ENCODE data around the gene LRMDA. TPM values are rescaled to one million over a fixed set of nuclear protein-coding genes. Genes with fewer than 3 reads are reported as not detected.
A peak's percentile ranks its signal among the peaks of the same experiment; 100 is the strongest.

LRMDA gene
- total RNA-seq, 1 donor from 2014 or later = 5.2 TPM

DNA sequence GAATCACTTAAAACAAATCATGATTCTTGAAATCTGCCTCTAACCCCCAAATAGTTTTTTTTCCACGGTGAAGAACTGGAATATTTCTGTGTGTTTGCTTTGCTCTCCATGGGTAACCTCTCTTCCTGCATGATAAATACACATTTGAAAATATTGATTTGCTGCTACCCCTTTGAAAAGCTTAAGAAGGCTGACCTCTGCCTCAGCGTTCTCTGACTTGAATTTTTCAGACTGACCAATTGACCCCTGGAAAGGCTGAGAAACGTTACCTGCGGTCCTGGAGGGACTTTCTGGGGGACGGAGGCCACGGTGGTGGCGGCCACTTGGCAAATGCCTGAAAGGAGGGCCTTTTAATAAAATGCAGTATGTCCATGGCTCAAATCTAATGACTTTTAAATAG lies 520.2 kb downstream of the LRMDA start:
- Histone ChIP-seq H3K27me3 (no peaks in the 10 kb centered on the region), H3K4me1 (no peaks in the 10 kb centered on the region), H3K4me3 (no peak overlapping the region), H3K9me3 (ENCODE audit: low read depth) (no peaks in the 10 kb centered on the region), H3F3A (ENCODE audit: low read depth) (no peaks in the 10 kb centered on the region), H3K27ac (no peak overlapping the region), H4K20me1 (ENCODE audit: low read depth) (no peaks in the 10 kb centered on the region), H2AFZ (replicated peaks) (no peak overlapping the region), H3K4me2 (no peak overlapping the region), H3K9ac (no peak overlapping the region), H3K36me3 (no peaks in the 10 kb centered on the region), H3K79me2 (ENCODE audit: low read depth) (no peaks in the 10 kb centered on the region)
- Mint-ChIP-seq H3K9me3 (peaks cover 2% of the 10 kb centered on the region), H3K27me3 (ENCODE audit: insufficient read depth, low read depth) (peaks cover 3% of the 10 kb centered on the region), H3K36me3 (no peaks in the 10 kb centered on the region), H3K27ac (no peak overlapping the region), H3K4me3 (no peak overlapping the region), H3K4me1 (peaks cover 9% of the 10 kb centered on the region)
- no peak for TF ChIP-seq EZH2phosphoT487 (IDR thresholded peaks at IDR 0.05)
- no peak for DNase-seq (ENCODE audit: low spot score)

- Mint-ChIP-seq H3K36me3 (no peaks in the 10 kb centered on the region), H3K4me1 (peaks cover 9% of the 10 kb centered on the region), H3K27me3 (ENCODE audit: insufficient read depth, low read depth) (peaks cover 3% of the 10 kb centered on the region), H3K9me3 (peaks cover 1% of the 10 kb centered on the region), H3K4me3 (no peak overlapping the region), H3K27ac (no peak overlapping the region)
- Histone ChIP-seq H3K4me3 (no peak overlapping the region), H3K79me2 (ENCODE audit: low read depth) (no peaks in the 10 kb centered on the region), H3F3A (ENCODE audit: low read depth) (no peaks in the 10 kb centered on the region), H2AFZ (replicated peaks) (no peak overlapping the region), H3K36me3 (no peaks in the 10 kb centered on the region), H3K27ac (no peak overlapping the region), H4K20me1 (ENCODE audit: low read depth) (no peaks in the 10 kb centered on the region), H3K4me2 (no peak overlapping the region), H3K9ac (no peak overlapping the region), H3K4me1 (no peaks in the 10 kb centered on the region), H3K9me3 (ENCODE audit: low read depth) (no peaks in the 10 kb centered on the region), H3K27me3 (no peaks in the 10 kb centered on the region)
- no peak for DNase-seq (ENCODE audit: low spot score)
- TF ChIP-seq CTCF (IDR thresholded peaks at IDR 0.05) (no peak), EZH2 (IDR thresholded peaks at IDR 0.05) (no peak), EZH2phosphoT487 (IDR thresholded peaks at IDR 0.05) (no peak)
Observed at GRCh38 chr10:75952093-75952492, 520.7 kb downstream of the LRMDA start.

GRCh38 chr10:75954486-75954885 lies 523.1 kb downstream of the LRMDA start:
- Histone ChIP-seq H3K4me2 (no peak overlapping the region), H3K27ac (no peak overlapping the region), H3K9ac (no peak overlapping the region), H3K36me3 (no peaks in the 10 kb centered on the region), H2AFZ (replicated peaks) (no peak overlapping the region), H3K27me3 (no peaks in the 10 kb centered on the region), H4K20me1 (ENCODE audit: low read depth) (no peaks in the 10 kb centered on the region), H3K4me1 (no peaks in the 10 kb centered on the region), H3F3A (ENCODE audit: low read depth) (no peaks in the 10 kb centered on the region), H3K79me2 (ENCODE audit: low read depth) (no peaks in the 10 kb centered on the region), H3K4me3 (no peak overlapping the region), H3K9me3 (ENCODE audit: low read depth) (no peaks in the 10 kb centered on the region)
- Mint-ChIP-seq H3K9me3 (no peaks in the 10 kb centered on the region), H3K4me3 (no peak overlapping the region), H3K36me3 (no peaks in the 10 kb centered on the region), H3K27ac (no peak overlapping the region), H3K4me1 (peaks cover 9% of the 10 kb centered on the region), H3K27me3 (ENCODE audit: insufficient read depth, low read depth) (peaks cover 6% of the 10 kb centered on the region)
- DNase-seq (ENCODE audit: low spot score) = no peak
- TF ChIP-seq EZH2phosphoT487 (IDR thresholded peaks at IDR 0.05) (no peak), CTCF (IDR thresholded peaks at IDR 0.05) (no peak), EZH2 (IDR thresholded peaks at IDR 0.05) (no peak)

DNA sequence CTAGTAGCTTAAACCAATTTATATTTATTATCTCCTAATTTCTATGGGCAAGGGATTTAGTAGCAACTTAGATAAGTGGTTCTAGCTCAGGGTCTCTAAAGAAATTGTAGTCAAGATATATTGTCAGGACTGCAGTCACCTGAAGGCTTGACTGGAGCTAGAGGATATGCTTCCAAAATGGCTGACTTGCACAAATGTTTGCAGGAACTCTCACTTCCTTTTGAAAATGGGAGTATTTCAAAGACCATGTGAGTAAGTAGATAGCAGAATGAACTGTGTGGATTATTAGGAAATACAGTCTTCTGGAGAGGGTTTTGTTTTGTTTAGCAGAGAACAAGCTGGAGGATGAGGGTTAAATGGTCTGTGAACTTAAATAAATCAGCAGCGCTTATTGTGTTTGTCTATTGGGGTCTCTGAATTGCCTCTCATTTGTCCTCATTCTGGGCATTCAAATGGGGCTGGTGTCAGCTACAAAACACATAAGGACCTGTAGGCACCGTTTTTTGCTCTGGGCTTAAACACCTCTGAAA lies 524.6 kb downstream of the LRMDA start:
- Mint-ChIP-seq H3K4me3 (no peak overlapping the region), H3K27me3 (ENCODE audit: insufficient read depth, low read depth) (peaks cover 6% of the 10 kb centered on the region), H3K27ac (no peak overlapping the region), H3K9me3 (no peaks in the 10 kb centered on the region), H3K36me3 (no peaks in the 10 kb centered on the region), H3K4me1 (peaks cover 9% of the 10 kb centered on the region)
- Histone ChIP-seq H3K9me3 (ENCODE audit: low read depth) (no peaks in the 10 kb centered on the region), H3K36me3 (no peaks in the 10 kb centered on the region), H3K4me2 (no peak overlapping the region), H3K79me2 (ENCODE audit: low read depth) (no peaks in the 10 kb centered on the region), H2AFZ (replicated peaks) (peak overlapping the region; percentile 77), H3K27me3 (no peaks in the 10 kb centered on the region), H4K20me1 (ENCODE audit: low read depth) (no peaks in the 10 kb centered on the region), H3K4me1 (no peaks in the 10 kb centered on the region), H3K27ac (no peak overlapping the region), H3K9ac (no peak overlapping the region), H3F3A (ENCODE audit: low read depth) (no peaks in the 10 kb centered on the region), H3K4me3 (no peak overlapping the region)
- TF ChIP-seq EZH2phosphoT487 (IDR thresholded peaks at IDR 0.05) (no peak), CTCF (IDR thresholded peaks at IDR 0.05) (no peak)
- DNase-seq (ENCODE audit: low spot score) = no peak

Measured in neural progenitor cell (in vitro differentiated cells).